Measurements from ENCODE around the gene ODF2.
"Not testable (repeated sequence)": the region's sequence is repeated elsewhere in the genome, so short reads cannot be mapped to it uniquely, and the experiment has no call there.

ODF2 gene

DNA sequence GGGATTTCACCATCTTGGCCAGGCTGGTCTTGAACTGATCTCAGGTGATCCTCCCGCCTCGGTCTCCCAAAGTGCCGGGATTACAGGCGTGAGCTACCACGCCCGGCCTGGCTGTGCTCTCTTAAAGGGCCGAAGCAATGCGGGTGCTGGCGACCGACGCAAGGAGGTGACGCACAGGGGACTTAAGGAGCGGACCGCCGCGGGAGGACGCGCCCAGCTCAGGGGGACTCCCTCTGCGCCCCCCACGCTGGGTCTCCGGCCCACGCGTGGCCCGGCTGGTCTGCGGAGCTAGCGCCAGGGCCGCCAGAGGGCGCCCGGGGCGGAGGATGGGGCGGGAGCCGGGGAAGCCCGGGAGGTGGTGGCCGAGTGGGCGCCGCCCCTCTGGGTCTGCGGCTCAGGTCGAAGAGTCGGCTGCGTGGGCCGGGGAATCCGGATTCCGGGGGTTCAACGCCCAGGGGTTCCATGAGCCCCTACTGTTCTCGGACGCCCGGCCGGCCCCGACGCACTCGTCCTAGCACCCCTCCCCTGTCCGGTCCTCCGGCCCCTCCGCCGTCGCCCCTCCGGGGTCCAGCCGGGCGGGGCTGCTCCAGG, 35.7 kb upstream of the ODF2 start:
- DNase-seq (ENCODE audit: low read depth): peak; percentile 57
- TF ChIP-seq, protein P1, sequence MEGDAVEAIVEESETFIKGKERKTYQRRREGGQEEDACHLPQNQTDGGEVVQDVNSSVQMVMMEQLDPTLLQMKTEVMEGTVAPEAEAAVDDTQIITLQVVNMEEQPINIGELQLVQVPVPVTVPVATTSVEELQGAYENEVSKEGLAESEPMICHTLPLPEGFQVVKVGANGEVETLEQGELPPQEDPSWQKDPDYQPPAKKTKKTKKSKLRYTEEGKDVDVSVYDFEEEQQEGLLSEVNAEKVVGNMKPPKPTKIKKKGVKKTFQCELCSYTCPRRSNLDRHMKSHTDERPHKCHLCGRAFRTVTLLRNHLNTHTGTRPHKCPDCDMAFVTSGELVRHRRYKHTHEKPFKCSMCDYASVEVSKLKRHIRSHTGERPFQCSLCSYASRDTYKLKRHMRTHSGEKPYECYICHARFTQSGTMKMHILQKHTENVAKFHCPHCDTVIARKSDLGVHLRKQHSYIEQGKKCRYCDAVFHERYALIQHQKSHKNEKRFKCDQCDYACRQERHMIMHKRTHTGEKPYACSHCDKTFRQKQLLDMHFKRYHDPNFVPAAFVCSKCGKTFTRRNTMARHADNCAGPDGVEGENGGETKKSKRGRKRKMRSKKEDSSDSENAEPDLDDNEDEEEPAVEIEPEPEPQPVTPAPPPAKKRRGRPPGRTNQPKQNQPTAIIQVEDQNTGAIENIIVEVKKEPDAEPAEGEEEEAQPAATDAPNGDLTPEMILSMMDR (IDR thresholded peaks at IDR 0.05; ENCODE audit: insufficient read depth, low read depth, low read length, missing control alignments): peak; percentile 24
- peak overlapping the region; percentile 56 for H3K4me3 ChIP-seq (ENCODE audit: low read length)

DNA sequence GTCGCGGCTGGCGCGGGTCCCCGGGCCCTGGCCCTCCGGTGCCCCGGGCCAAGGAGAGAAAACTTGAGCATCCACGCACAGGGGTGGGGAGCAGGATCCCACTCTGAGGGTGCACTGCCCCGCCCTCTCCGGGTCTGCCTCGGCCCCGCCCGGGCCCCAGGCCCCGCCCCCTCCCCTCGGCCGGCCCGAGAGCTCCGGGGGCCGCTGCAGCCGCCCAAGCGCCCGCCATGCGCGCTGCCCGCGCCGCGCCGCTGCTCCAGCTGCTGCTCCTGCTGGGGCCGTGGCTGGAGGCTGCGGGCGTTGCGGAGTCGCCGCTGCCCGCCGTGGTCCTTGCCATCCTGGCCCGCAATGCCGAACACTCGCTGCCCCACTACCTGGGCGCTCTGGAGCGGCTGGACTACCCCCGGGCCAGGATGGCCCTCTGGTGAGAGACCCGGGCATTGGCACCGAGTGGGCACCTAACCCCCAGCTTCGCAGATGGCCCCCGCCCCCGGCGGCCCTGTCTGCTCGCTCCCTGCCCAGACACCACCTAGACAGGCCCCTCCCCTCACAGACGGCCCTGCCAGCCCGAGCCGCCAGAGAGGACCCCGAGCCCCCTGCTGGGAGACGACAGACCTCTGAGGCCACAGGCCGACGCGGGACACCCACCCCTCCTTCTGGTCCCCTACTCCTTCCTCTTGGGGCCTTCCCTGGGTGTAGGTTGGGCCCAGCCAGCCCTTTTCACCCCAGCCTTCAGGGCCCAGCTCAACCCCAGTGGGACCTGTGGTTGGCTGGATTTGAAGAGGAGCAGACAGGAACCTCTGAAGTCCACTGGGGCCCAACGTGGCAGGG, 34.9 kb upstream of the ODF2 start, which contains the start of gene CERCAM:
Gene CERCAM, plus strand, starts transcription at position 207 of the 831 bp plus-strand sequence. Its CDS starts 21 bp downstream, at position 228.
- peak within 1 kb of the TSS; percentile 56 for H3K4me3 ChIP-seq (ENCODE audit: low read length)
- peak; percentile 40 for DNase-seq (ENCODE audit: low read depth)
- TF ChIP-seq, protein P1 (IDR thresholded peaks at IDR 0.05; ENCODE audit: insufficient read depth, low read depth, low read length, missing control alignments): no peak

DNA sequence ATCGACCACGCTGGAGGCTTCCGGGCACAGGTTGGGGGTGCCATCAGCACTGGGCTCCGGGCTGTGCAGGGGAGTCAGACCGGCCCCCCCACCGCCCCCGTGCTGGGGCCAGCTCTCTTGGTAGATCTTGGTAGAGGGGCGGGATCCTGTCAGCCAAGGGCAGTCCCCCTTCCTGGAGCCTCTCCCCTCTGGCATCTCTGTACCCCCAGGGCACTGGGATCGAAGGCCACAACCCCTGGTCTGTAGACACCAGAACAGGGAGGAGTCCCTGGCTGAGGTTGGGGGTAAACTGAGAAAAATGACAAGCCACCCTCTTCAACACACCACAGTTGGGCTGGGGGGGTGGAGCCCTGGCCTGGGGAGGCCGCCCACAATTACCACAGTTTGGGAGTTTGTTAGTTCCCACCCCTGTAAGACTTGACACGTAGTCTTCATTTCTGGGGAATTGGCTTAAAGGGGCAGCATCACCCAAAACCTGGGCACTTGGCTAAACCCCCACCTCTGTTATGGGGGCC, 34.3 kb upstream of the ODF2 start:
- TF ChIP-seq, protein P1 (IDR thresholded peaks at IDR 0.05; ENCODE audit: insufficient read depth, low read depth, low read length, missing control alignments): no peak
- no peak for DNase-seq (ENCODE audit: low read depth)
- H3K4me3 ChIP-seq (ENCODE audit: low read length): peak overlapping the region; percentile 56

DNA sequence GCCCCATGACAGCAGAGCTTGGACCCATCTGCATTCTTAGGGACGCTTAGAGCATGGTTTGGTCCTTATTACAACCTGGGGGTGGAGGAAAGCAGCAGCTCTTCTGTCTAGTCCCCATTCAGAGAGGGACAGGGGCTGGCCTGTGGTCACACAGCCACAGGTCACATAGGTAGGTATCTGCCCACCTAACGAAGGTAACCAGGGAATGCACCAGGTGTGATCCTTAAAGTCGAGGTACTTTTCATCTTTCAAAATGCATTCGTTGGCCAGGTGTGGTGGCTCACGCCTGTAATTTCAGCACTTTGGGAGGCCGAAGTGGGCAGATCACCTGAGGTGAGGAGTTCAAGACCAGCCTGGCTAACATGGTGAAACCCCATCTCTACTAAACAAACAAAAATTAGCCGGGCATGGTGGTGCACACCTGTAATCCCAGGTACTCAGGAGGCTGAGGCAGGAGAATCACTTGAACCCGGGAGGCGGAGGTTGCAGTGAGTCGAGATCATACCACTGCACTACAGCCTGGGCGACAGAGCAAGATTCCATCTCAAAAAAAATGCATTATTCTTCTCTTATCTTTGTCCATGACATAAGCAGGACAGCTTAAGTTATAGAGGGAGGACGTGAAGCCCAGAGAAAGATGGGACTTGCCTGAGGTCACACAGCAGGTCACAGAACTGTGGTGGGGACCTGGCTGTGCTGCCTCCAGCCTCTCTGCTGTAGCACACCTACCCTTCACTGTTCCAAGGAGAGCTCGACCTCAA, 33.6 kb upstream of the ODF2 start:
- not testable (repeated sequence) for DNase-seq (ENCODE audit: low read depth); H3K4me3 ChIP-seq (ENCODE audit: low read length)

DNA sequence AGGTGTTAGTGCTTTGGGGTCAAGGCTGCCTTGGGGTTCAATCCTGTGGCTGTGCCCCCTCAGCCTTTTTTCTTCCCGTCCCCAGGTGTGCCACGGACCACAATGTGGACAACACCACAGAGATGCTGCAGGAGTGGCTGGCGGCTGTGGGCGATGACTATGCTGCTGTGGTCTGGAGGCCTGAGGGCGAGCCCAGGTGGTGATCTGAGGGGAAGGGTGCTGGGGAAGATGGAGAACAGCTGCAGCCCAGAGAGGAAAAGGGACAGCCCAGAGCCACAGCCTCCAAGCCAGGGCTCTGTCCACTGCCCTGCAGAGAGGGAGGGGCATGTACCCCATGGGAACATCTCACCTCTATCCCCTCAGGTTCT, 33.0 kb upstream of the ODF2 start:
- DNase-seq (ENCODE audit: low read depth): no peak
- H3K4me3 ChIP-seq (ENCODE audit: low read length): no peak overlapping the region

DNA sequence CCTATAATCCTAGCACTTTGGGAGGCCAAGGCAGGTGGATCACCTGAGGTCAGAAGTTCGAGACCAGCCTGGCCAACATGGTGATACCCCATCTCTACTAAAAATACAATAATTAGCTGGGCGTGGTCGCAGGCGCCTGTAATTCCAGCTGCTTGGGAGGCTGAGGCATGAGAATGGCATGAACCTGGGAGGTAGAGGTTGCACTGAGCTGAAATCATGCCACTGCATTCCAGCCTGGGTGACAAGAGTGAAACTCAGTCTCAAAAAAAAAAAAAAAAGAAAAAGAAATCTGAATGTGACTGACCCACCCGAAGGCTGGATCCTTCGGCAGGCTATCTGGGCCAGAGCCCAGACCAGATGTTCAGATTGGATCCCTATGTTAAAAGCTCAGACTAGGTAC, 32.5 kb upstream of the ODF2 start:
- H3K4me3 ChIP-seq (ENCODE audit: low read length): not testable (repeated sequence)
- DNase-seq (ENCODE audit: low read depth): peak; percentile 45

More for the DNA sequence above, 33.0 kb upstream of the ODF2 start:
- TF ChIP-seq, protein P1 (IDR thresholded peaks at IDR 0.05; ENCODE audit: insufficient read depth, low read depth, low read length, missing control alignments): no peak

DNA sequence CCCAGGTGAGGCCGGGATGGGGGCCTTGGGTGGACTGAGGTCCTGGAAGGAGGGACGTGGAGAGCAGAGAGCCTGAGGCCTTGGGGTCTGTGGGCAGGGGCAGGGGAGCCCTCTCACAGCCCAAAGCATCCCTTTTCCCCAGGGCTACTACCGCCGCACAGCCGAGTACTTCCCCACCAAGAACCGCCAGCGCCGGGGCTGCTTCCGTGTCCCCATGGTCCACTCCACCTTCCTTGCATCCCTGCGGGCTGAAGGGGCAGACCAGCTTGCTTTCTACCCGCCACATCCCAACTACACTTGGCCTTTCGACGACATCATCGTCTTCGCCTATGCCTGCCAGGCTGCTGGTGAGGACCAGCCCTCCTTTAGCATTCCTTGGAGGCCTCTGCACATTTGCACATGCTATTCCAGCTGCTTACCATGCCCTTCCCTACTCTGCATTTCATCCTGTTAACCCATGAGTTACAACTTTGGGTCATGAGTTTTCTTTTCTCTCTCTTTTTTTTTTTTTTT, 31.5 kb upstream of the ODF2 start:
- TF ChIP-seq, protein P1 (IDR thresholded peaks at IDR 0.05; ENCODE audit: insufficient read depth, low read depth, low read length, missing control alignments): no peak
- H3K4me3 ChIP-seq (ENCODE audit: low read length): no peak overlapping the region
- DNase-seq (ENCODE audit: low read depth): no peak
